ENCODE data around the gene ARID2.

Gene ARID2

DNA sequence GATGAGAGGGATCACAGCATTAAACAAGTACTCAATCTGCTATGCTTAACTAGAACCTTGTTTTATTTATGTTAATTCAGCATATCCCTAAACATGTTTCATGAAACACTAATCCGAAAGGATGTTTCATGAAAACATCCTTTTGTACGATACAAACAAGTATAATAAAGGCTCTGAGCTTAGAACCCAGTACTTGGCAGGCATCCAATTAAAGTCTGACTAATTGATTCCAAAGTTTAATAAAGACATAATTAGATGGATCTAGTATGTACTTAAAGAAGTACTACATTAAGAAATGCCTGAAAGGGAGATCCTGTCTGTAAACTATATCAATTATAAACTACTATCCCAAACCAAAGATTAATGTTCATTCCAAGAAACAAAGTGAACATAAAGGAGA is 209.1 kb downstream of the ARID2 start:
- peaks cover 4 to 7% of the 10 kb centered on the region in 2 donors for H3K4me1 ChIP-seq (ENCODE audit: control insufficient read depth in 1 of 2, insufficient read depth in 2 of 2, low read length in 2 of 2)
- no peaks in the 10 kb centered on the region for H3K27me3 ChIP-seq (ENCODE audit: control insufficient read depth in 1 of 2, insufficient read depth in 2 of 2, low read length in 2 of 2)
- H3K9ac ChIP-seq (ENCODE audit: low read depth in 1 of 2, low read length in 2 of 2): no peak overlapping the region
- H3K9me3 ChIP-seq (ENCODE audit: control insufficient read depth in 1 of 2, low read length in 2 of 2): no peaks in the 10 kb centered on the region
- peaks cover 0 to 12% of the 10 kb centered on the region in 2 donors for H3K36me3 ChIP-seq (ENCODE audit: control insufficient read depth in 1 of 2, insufficient read depth in 2 of 2, low read length in 2 of 2)
- H3K4me3 ChIP-seq (ENCODE audit: low read depth in 1 of 2, low read length in 2 of 2): no peak overlapping the region
- H3K27ac ChIP-seq (ENCODE audit: low read depth, low read length): no peak overlapping the region

DNA sequence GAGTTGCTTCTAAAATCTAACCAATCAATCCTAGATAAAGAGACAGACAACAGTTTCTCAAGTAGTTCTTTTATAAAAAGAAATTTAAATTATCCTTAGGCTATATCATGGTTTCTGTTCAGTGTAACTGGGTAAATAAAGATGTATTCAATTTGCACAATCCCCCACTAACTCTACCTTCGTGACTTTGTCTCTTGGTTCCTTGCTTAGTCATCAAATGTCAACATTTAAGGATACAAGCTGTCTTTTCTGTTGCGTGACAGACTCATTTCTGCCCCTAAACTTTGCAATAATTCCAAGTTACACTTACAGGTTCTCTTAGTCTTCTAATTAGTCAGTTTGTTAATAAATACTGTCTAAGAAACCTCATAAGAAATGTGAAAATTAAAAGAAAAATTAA is 210.3 kb downstream of the ARID2 start:
- Histone ChIP-seq H3K4me1 (ENCODE audit: control insufficient read depth in 1 of 2, insufficient read depth in 2 of 2, low read length in 2 of 2) (peaks cover 4 to 7% of the 10 kb centered on the region in 2 donors), H3K36me3 (ENCODE audit: control insufficient read depth in 1 of 2, insufficient read depth in 2 of 2, low read length in 2 of 2) (peaks cover 8 to 18% of the 10 kb centered on the region in 2 donors), H3K9ac (ENCODE audit: low read depth in 1 of 2, low read length in 2 of 2) (no peak overlapping the region), H3K27me3 (ENCODE audit: control insufficient read depth in 1 of 2, insufficient read depth in 2 of 2, low read length in 2 of 2) (no peaks in the 10 kb centered on the region), H3K27ac (ENCODE audit: low read depth, low read length) (no peak overlapping the region), H3K9me3 (ENCODE audit: control insufficient read depth in 1 of 2, low read length in 2 of 2) (no peaks in the 10 kb centered on the region), H3K4me3 (ENCODE audit: low read depth in 1 of 2, low read length in 2 of 2) (no peak overlapping the region)

DNA sequence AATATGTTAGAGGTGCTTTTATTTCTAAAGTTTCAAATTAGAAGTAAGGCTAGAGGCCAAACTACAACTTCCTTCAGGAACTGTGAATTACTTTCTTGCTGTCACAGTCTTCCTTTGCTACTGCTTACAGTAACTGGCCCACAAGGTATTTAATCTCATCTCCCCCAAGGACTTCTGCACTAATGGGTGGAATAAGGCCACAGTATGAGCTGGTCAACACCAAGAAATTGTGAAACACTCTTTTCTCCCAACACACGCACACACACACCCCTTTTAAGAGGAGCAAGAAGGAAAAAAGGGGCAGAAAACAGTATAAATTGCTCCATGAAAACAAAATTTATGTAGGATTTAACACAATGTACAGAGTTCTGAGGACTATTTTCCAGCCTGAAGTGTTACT is 215.3 kb downstream of the ARID2 start:
- no peak overlapping the region for H3K4me3 ChIP-seq (ENCODE audit: low read depth in 1 of 2, low read length in 2 of 2)
- no peak overlapping the region for H3K9ac ChIP-seq (ENCODE audit: low read depth in 1 of 2, low read length in 2 of 2)
- H3K36me3 ChIP-seq (ENCODE audit: control insufficient read depth in 1 of 2, insufficient read depth in 2 of 2, low read length in 2 of 2): peaks cover 18 to 48% of the 10 kb centered on the region in 2 donors
- H3K27me3 ChIP-seq (ENCODE audit: control insufficient read depth in 1 of 2, insufficient read depth in 2 of 2, low read length in 2 of 2): no peaks in the 10 kb centered on the region
- no peaks in the 10 kb centered on the region for H3K9me3 ChIP-seq (ENCODE audit: control insufficient read depth in 1 of 2, low read length in 2 of 2)
- H3K4me1 ChIP-seq (ENCODE audit: control insufficient read depth in 1 of 2, insufficient read depth in 2 of 2, low read length in 2 of 2): no peaks in the 10 kb centered on the region
- no peak overlapping the region for H3K27ac ChIP-seq (ENCODE audit: low read depth, low read length)

DNA sequence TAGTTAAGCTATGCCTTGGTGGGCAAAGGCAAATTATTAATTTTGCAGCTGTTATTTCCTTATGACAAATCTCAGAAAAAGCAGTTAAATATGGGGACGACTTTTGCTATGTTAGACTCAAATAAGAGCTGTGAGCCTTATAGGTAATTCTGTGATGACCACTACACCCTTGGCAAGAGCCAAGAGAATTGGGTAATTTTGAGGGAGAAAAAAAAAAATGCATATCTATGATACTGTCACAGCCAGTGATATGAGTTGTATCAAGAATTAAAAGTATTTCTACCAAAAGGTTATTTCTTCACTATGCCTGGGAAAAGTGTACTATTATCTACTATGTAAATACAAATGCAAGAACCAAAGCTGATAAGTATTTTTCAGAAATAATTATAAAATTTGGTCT is 216.9 kb downstream of the ARID2 start:
- Histone ChIP-seq H3K27me3 (ENCODE audit: control insufficient read depth in 1 of 2, insufficient read depth in 2 of 2, low read length in 2 of 2) (no peaks in the 10 kb centered on the region), H3K4me3 (ENCODE audit: low read depth in 1 of 2, low read length in 2 of 2) (no peak overlapping the region), H3K9me3 (ENCODE audit: control insufficient read depth in 1 of 2, low read length in 2 of 2) (no peaks in the 10 kb centered on the region), H3K4me1 (ENCODE audit: control insufficient read depth in 1 of 2, insufficient read depth in 2 of 2, low read length in 2 of 2) (no peaks in the 10 kb centered on the region), H3K36me3 (ENCODE audit: control insufficient read depth in 1 of 2, insufficient read depth in 2 of 2, low read length in 2 of 2) (peaks cover 18 to 45% of the 10 kb centered on the region in 2 donors), H3K9ac (ENCODE audit: low read depth in 1 of 2, low read length in 2 of 2) (no peak overlapping the region), H3K27ac (ENCODE audit: low read depth, low read length) (no peak overlapping the region)

GRCh38 chr12:45948546-45948945 is 219.0 kb downstream of the ARID2 start:
- no peak overlapping the region for H3K4me3 ChIP-seq (ENCODE audit: low read depth in 1 of 2, low read length in 2 of 2)
- no peaks in the 10 kb centered on the region for H3K9me3 ChIP-seq (ENCODE audit: control insufficient read depth in 1 of 2, low read length in 2 of 2)
- H3K4me1 ChIP-seq (ENCODE audit: control insufficient read depth in 1 of 2, insufficient read depth in 2 of 2, low read length in 2 of 2): no peaks in the 10 kb centered on the region
- no peak overlapping the region for H3K27ac ChIP-seq (ENCODE audit: low read depth, low read length)
- peaks cover 18 to 43% of the 10 kb centered on the region in 2 donors for H3K36me3 ChIP-seq (ENCODE audit: control insufficient read depth in 1 of 2, insufficient read depth in 2 of 2, low read length in 2 of 2)
- no peak overlapping the region for H3K9ac ChIP-seq (ENCODE audit: low read depth in 1 of 2, low read length in 2 of 2)
- H3K27me3 ChIP-seq (ENCODE audit: control insufficient read depth in 1 of 2, insufficient read depth in 2 of 2, low read length in 2 of 2): no peaks in the 10 kb centered on the region

All from duodenal mucosa (tissue), 2 donors.